HepG2 (cell line): Measurements from ENCODE around the gene CLDN9. TPM values are rescaled to one million over a fixed set of nuclear protein-coding genes. Genes with fewer than 3 reads are reported as not detected.

Experiments
- CENPBD1 ChIP-seq: sonication (generic); formaldehyde crosslinking; IDR thresholded peaks from 2 replicates; pipeline ENCODE4 v1.8.0; 2022; ENCODE audit warnings: missing genetic modification reagents, low read depth, mild to moderate bottlenecking, borderline replicate concordance
- MIER2 ChIP-seq: IDR thresholded peaks from 2 replicates; pipeline ENCODE4 v1.6.1; 2016; ENCODE audit warnings: missing biosample characterization, missing genetic modification reagents
- NCOA1 ChIP-seq: sonication (generic); formaldehyde crosslinking; IDR thresholded peaks from 2 replicates; pipeline ENCODE4 v1.9.0; 2021; ENCODE audit warnings: missing genetic modification reagents
- PBX2 ChIP-seq: IDR thresholded peaks from 2 replicates; pipeline ENCODE4 v1.6.1; 2016; ENCODE audit warnings: control low read depth
- POGZ ChIP-seq: sonication (generic); formaldehyde crosslinking; IDR thresholded peaks from 2 replicates; pipeline ENCODE4 v1.4.0; 2020; ENCODE audit warnings: mild to moderate bottlenecking, missing genetic modification reagents
- RBM22 ChIP-seq: fragments of 200-400 bp; formaldehyde crosslinking; optimal IDR thresholded peaks from 2 replicates; pipeline ENCODE3; 2017; ENCODE audit warnings: mild to moderate bottlenecking, low read length, moderate library complexity
- SIX1 ChIP-seq: sonication (generic); formaldehyde crosslinking; IDR thresholded peaks from 2 replicates; pipeline ENCODE4 v1.4.0; 2020; ENCODE audit warnings: missing genetic modification reagents, borderline replicate concordance
- SYNCRIP ChIP-seq: fragments of 200-400 bp; formaldehyde crosslinking; IDR thresholded peaks from 2 replicates; pipeline ENCODE4 v1.6.1; 2018; ENCODE audit warnings: mild to moderate bottlenecking, low read depth, low read length; ENCODE audit not compliant: insufficient read depth
- TBP ChIP-seq: sonication (generic); formaldehyde crosslinking; IDR thresholded peaks from 2 replicates; pipeline ENCODE4 v1.5.0; 2020; ENCODE audit warnings: missing genetic modification reagents
- TCF7L2 ChIP-seq: IDR thresholded peaks from 2 replicates; pipeline ENCODE4 v1.6.1; 2011; ENCODE audit warnings: mild to moderate bottlenecking, low read depth, low read length, moderate library complexity
- TMF1 ChIP-seq: sonication (generic); formaldehyde crosslinking; IDR thresholded peaks from 2 replicates; pipeline ENCODE4 v1.8.1; 2022; ENCODE audit warnings: low read depth, missing genetic modification reagents
- ZNF124 ChIP-seq: sonication (generic); formaldehyde crosslinking; IDR thresholded peaks from 2 replicates; pipeline ENCODE4 v1.4.0; 2020; ENCODE audit warnings: missing genetic modification reagents
- ZNF496 ChIP-seq: sonication (generic); formaldehyde crosslinking; IDR thresholded peaks from 2 replicates; pipeline ENCODE4 v1.8.1; 2023; ENCODE audit warnings: mild to moderate bottlenecking, moderate library complexity, missing genetic modification reagents; ENCODE audit not compliant: insufficient replicate concordance
- ZNF512B ChIP-seq: sonication (generic); formaldehyde crosslinking; IDR thresholded peaks from 2 replicates; pipeline ENCODE4 v1.5.1; 2020; ENCODE audit warnings: missing genetic modification reagents, mild to moderate bottlenecking, borderline replicate concordance
- ZNF557 ChIP-seq: sonication (generic); formaldehyde crosslinking; IDR thresholded peaks from 2 replicates; pipeline ENCODE4 v1.4.0; 2020; ENCODE audit warnings: missing genetic modification reagents
- ZNF567 ChIP-seq: sonication (generic); formaldehyde crosslinking; IDR thresholded peaks from 2 replicates; pipeline ENCODE4 v1.8.1; 2023; ENCODE audit warnings: mild to moderate bottlenecking, missing genetic modification reagents, borderline replicate concordance
- ZNF589 ChIP-seq: sonication (generic); formaldehyde crosslinking; conservative IDR thresholded peaks from 2 replicates; pipeline ENCODE4 v1.8.0; 2022; ENCODE audit warnings: mild to moderate bottlenecking, moderate library complexity, missing genetic modification reagents
- ZNF644 ChIP-seq: IDR thresholded peaks from 2 replicates; pipeline ENCODE4 v1.6.1; 2016; ENCODE audit warnings: low read depth
- ZNF768 ChIP-seq: sonication (generic); formaldehyde crosslinking; IDR thresholded peaks from 2 replicates; pipeline ENCODE4 v1.4.0; 2020; ENCODE audit warnings: missing genetic modification reagents
- polyA plus RNA-seq, 8 experiments: library from polyadenylated mRNA; depleted of rRNA in 3 of 8; stranded (reverse) in 7 of 8; unstranded in 1 of 8; fragments of >200 nt; fragmentation: Illumina TruSeq in 4 of 8; extraction: Trizol in 4 of 8; gene quantifications; 2 replicates each; pipeline versions ENCODE4 v1.2.1 to v1.2.3, GENCODE V29; 2011 to 2016; ENCODE audit warnings: low read depth in 4 of 8, missing spikeins in 1 of 8, mixed read lengths in 1 of 8; ENCODE audit not compliant: insufficient read depth in 1 of 8
- total RNA-seq, 5 experiments: library from RNA; depleted of rRNA; stranded (reverse); fragments of >200 nt; fragmentation: Illumina TruSeq; extraction: Trizol; gene quantifications; 2 replicates each; pipeline ENCODE4 v1.2.3, GENCODE V29; 2016; ENCODE audit warnings: low read depth in 1 of 5
- TF ChIP-seq, protein P1 (sequence below): sonication (generic); formaldehyde crosslinking; IDR thresholded peaks from 2 replicates; pipeline ENCODE4 v1.5.0; 2020; ENCODE audit warnings: mild to moderate bottlenecking, missing genetic modification reagents
- TF ChIP-seq, protein P2 (sequence below): sonication (generic); formaldehyde crosslinking; IDR thresholded peaks from 2 replicates; pipeline ENCODE4 v1.4.0; 2020; ENCODE audit warnings: missing genetic modification reagents

Gene CLDN9
- total and polyA plus RNA-seq, 2 of the 13 experiments (the other 11 are each of a cell fraction or from before 2014, with no cell fraction given): 0.15 to 0.26 TPM

DNA sequence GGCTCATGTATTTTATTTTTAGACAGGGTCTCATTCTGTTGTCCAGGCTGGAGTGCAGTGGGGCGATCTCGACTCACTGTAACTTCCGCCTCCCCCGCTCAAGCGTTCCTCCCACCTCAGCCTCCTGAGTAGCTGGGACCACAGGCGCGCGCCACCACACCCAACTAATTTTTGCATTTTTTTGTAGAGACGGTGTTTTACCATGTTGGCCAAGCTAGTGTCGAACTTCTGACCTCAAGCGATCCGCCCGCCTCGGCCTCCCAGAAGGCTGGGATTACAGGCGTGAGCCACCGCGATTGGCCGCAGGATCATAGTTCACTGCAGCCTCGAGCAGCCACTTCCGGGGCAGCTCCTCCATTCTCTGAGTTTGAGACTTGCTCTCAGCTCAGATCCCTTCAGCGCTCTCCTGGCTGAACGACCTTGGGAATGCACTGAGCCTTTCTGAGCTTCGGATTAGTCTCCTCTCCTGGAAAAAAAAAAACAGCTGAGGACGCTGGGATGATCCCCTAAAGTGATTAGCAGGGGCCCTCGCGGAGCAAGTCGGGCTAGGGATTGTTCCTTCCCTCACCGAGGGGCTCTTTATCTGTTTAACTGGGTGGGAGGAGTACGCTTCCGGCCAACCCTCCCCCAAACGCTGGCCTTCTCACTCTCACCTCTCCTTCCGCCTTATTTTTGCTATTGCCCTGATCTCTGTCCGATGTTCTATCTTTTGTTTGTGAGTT is 31.4 kb upstream of the CLDN9 start (continued):
- TF ChIP-seq ZNF557 (CRISPR knock-in tag) (no peak), ZNF768 (CRISPR knock-in tag) (no peak), RBM22 (no peak), PBX2 (CRISPR knock-in tag) (no peak), SYNCRIP (no peak), CENPBD1 (CRISPR knock-in tag) (no peak), ZNF567 (no peak), NCOA1 (CRISPR knock-in tag) (no peak), TBP (CRISPR knock-in tag) (no peak), ZNF644 (CRISPR knock-in tag) (no peak; the same call in 1 of the 2 replicates), TCF7L2 (no peak), ZNF589 (no peak), POGZ (CRISPR knock-in tag) (peak; percentile 51; the same call in 1 of the 2 replicates), ZNF512B (CRISPR knock-in tag) (0 out of 2 replicates have a peak, but pooled peaks have one; percentile 36), MIER2 (no peak), SIX1 (CRISPR knock-in tag) (no peak), ZNF496 (CRISPR knock-in tag) (no peak), ZNF124 (CRISPR knock-in tag) (no peak), TMF1 (CRISPR knock-in tag) (no peak)
- TF ChIP-seq, protein P1, sequence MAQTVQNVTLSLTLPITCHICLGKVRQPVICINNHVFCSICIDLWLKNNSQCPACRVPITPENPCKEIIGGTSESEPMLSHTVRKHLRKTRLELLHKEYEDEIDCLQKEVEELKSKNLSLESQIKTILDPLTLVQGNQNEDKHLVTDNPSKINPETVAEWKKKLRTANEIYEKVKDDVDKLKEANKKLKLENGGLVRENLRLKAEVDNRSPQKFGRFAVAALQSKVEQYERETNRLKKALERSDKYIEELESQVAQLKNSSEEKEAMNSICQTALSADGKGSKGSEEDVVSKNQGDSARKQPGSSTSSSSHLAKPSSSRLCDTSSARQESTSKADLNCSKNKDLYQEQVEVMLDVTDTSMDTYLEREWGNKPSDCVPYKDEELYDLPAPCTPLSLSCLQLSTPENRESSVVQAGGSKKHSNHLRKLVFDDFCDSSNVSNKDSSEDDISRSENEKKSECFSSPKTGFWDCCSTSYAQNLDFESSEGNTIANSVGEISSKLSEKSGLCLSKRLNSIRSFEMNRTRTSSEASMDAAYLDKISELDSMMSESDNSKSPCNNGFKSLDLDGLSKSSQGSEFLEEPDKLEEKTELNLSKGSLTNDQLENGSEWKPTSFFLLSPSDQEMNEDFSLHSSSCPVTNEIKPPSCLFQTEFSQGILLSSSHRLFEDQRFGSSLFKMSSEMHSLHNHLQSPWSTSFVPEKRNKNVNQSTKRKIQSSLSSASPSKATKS (CRISPR knock-in tag): no peak
- TF ChIP-seq, protein P2, sequence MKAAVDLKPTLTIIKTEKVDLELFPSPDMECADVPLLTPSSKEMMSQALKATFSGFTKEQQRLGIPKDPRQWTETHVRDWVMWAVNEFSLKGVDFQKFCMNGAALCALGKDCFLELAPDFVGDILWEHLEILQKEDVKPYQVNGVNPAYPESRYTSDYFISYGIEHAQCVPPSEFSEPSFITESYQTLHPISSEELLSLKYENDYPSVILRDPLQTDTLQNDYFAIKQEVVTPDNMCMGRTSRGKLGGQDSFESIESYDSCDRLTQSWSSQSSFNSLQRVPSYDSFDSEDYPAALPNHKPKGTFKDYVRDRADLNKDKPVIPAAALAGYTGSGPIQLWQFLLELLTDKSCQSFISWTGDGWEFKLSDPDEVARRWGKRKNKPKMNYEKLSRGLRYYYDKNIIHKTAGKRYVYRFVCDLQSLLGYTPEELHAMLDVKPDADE (CRISPR knock-in tag): no peak
